Thymus (tissue), 11 donors: ENCODE measurements around the gene SNCB. TPM values are rescaled to one million over a fixed set of nuclear protein-coding genes. Genes with fewer than 3 reads are reported as not detected.

Source experiments
- DNase-seq, 9 donors: peaks; one replicate each; pipeline ENCODE4 v3.0.0-alpha.2; 2013; ENCODE audit warnings: low spot score in 9 of 9, low read depth in 6 of 9, missing footprints in 1 of 9
- H3K27ac ChIP-seq, 2 donors: one replicate each; pipeline ENCODE4 v1.5.1; 2013; ENCODE audit warnings: control low read depth in 1 of 2, low read depth in 1 of 2, low read length in 1 of 2, mild to moderate bottlenecking in 1 of 2, moderate library complexity in 1 of 2
- H3K27me3 ChIP-seq, 2 donors: one replicate each; pipeline ENCODE4 v1.5.1; 2013; ENCODE audit warnings: low read length in 1 of 2; ENCODE audit not compliant: control insufficient read depth in 2 of 2, insufficient read depth in 1 of 2
- H3K36me3 ChIP-seq, 2 donors: one replicate each; pipeline ENCODE4 v1.5.1; 2013; ENCODE audit warnings: low read length in 1 of 2, mild to moderate bottlenecking in 1 of 2, moderate library complexity in 1 of 2; ENCODE audit not compliant: control insufficient read depth in 2 of 2, insufficient read depth in 2 of 2
- H3K4me1 ChIP-seq, 2 donors: one replicate each; pipeline ENCODE4 v1.5.1; 2013; ENCODE audit warnings: low read length in 2 of 2; ENCODE audit not compliant: control insufficient read depth in 2 of 2, insufficient read depth in 2 of 2
- H3K4me3 ChIP-seq, 2 donors: one replicate each; pipeline ENCODE4 v1.5.1; 2013; ENCODE audit warnings: low read length in 2 of 2, control low read depth in 1 of 2, mild to moderate bottlenecking in 1 of 2
- H3K9me3 ChIP-seq, 2 donors: one replicate each; pipeline ENCODE4 v1.5.1; 2013; ENCODE audit warnings: low read length in 1 of 2, mild to moderate bottlenecking in 1 of 2; ENCODE audit not compliant: control insufficient read depth in 2 of 2, insufficient read depth in 1 of 2
- WGBS: extraction: QIAGEN DNeasy Blood & Tissue Kit; methylation state at CpG from one replicate; pipeline ENCODE4 v1.1.7; 2013; 5-methylcytosine and 5-hydroxymethylcytosine counted together
- polyA plus RNA-seq: library from polyadenylated mRNA; stranded (reverse); fragments of 200-250 nt; gene quantifications from one replicate; pipeline ENCODE4 v1.2.3, GENCODE V29; 2013
- total RNA-seq: library from RNA; stranded (reverse); fragments of 120-200 nt; gene quantifications from one replicate; pipeline ENCODE4 v1.2.4, GENCODE V29; 2013
- donor health status: healthy.

Gene SNCB
- total and polyA plus RNA-seq, 2 donors, result 0.05 to 0.21 TPM

GRCh38 chr5:176612008-176612407 lies 18.3 kb downstream of the SNCB start:
- peaks cover 3 to 13% of the 10 kb centered on the region in 2 donors for H3K4me1 ChIP-seq
- H3K27ac ChIP-seq, result no peak overlapping the region
- peaks cover 0 to 2% of the 10 kb centered on the region in 2 donors for H3K9me3 ChIP-seq
- WGBS, result 94% methylated on average over 6 of the region's 6 CpGs
- DNase-seq, result no peak
- H3K4me3 ChIP-seq, result no peak overlapping the region
- H3K36me3 ChIP-seq, result no peaks in the 10 kb centered on the region
- H3K27me3 ChIP-seq, result peaks cover 31 to 81% of the 10 kb centered on the region in 2 donors

GRCh38 chr5:176611435-176611834 lies 18.9 kb downstream of the SNCB start:
- H3K27me3 ChIP-seq, result peaks cover 31 to 78% of the 10 kb centered on the region in 2 donors
- no peak overlapping the region for H3K4me3 ChIP-seq
- no peaks in the 10 kb centered on the region for H3K36me3 ChIP-seq
- no peak overlapping the region for H3K27ac ChIP-seq
- peak in 7 of 9 donors; percentile 31 to 71 (median 47) for DNase-seq
- 14% methylated on average over 10 of the region's 10 CpGs for WGBS
- H3K4me1 ChIP-seq, result peaks cover 3 to 13% of the 10 kb centered on the region in 2 donors
- peaks cover 0 to 2% of the 10 kb centered on the region in 2 donors for H3K9me3 ChIP-seq

DNA sequence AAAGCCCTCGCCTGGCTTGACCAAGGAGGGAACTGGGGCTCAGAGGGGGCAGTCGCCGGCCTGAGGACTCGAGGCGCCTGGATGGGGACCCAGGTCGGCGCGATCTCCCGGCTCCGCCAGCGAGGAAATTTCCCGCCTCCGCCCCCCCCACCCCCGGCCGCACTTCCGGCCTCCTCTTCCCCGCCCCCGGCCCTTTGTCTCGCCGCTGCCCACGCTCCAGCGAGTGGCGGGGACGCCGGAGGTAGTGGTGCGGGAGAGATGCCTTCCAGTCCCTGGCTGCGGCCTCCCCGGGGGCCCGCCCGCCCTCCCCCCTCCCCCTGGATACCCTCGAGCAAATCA lies 19.9 kb downstream of the SNCB start:
- 4% methylated on average over 31 of the region's 31 CpGs for WGBS
- H3K9me3 ChIP-seq, result peaks cover 0 to 2% of the 10 kb centered on the region in 2 donors
- no peak overlapping the region for H3K27ac ChIP-seq
- H3K4me1 ChIP-seq, result peaks cover 3 to 13% of the 10 kb centered on the region in 2 donors
- no peak for DNase-seq
- peak overlapping the region; percentile 37 to 55 for H3K4me3 ChIP-seq
- H3K27me3 ChIP-seq, result peaks cover 31 to 76% of the 10 kb centered on the region in 2 donors
- H3K36me3 ChIP-seq, result no peaks in the 10 kb centered on the region

DNA sequence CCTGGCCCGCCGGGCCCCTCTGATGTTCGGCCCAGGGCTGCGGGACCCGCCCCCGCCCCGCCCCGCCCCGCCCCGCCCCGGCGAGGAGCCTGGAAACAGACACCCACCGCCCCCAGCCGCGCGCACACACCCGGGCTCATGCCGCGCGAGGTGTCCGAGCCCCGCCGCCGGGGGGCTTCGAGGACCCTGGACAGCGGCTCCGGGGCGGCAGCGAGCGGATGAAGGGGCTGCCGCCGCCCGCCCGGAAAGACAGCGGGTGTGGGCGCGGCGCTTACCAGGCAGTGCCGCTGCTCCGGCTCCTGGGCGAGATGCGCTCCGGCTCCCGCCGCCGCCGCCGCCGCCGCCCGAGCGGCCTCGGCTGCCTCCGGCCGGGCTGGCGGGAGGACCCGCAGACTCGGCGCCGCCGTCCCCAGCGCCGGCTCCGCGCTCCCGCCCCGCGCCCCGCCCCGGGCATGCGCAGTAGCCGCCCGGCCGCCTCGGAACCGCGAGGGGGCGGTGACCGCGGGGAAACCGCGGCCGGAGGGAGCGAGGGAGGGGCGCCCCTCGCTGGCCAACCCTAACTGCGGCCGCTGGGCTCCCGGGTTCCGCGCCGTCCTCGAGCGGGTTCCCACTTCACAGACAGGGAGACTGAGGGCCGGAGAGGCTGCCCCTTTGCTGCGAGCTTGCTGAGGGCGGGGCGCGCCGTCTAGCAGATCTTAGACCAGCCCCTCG lies 20.5 kb downstream of the SNCB start, which contains the start of gene GPRIN1:
Gene GPRIN1 (minus strand): TSS at position 433 of the 711 bp plus-strand sequence. CDS start 10,322 bp downstream, outside the sequence.
- Histone ChIP-seq H3K27ac (no peak within 1 kb of the TSS), H3K36me3 (no peaks in the 10 kb centered on the region), H3K4me1 (peaks cover 3 to 13% of the 10 kb centered on the region in 2 donors), H3K9me3 (peaks cover 0 to 2% of the 10 kb centered on the region in 2 donors), H3K4me3 (peak within 1 kb of the TSS; percentile 37 to 55), H3K27me3 (peaks cover 31 to 76% of the 10 kb centered on the region in 2 donors)
- WGBS, result under 1% methylated on average over 101 of the region's 101 CpGs
- peak in 3 of 9 donors; percentile 33 to 52 (median 43) for DNase-seq

GRCh38 chr5:176608937-176609723 lies 21.2 kb downstream of the SNCB start:
- peaks cover 3 to 13% of the 10 kb centered on the region in 2 donors for H3K4me1 ChIP-seq
- 37% methylated on average over 46 of the region's 46 CpGs for WGBS
- H3K4me3 ChIP-seq, result peak overlapping the region in 1 of 2 donors; percentile 55
- no peak overlapping the region for H3K27ac ChIP-seq
- H3K36me3 ChIP-seq, result no peaks in the 10 kb centered on the region
- no peak for DNase-seq
- peaks cover 31 to 77% of the 10 kb centered on the region in 2 donors for H3K27me3 ChIP-seq
- H3K9me3 ChIP-seq, result peaks cover 0 to 2% of the 10 kb centered on the region in 2 donors

GRCh38 chr5:176608142-176608705 lies 22.1 kb downstream of the SNCB start:
- peaks cover 28 to 75% of the 10 kb centered on the region in 2 donors for H3K27me3 ChIP-seq
- peaks cover 3 to 13% of the 10 kb centered on the region in 2 donors for H3K4me1 ChIP-seq
- no peak overlapping the region for H3K4me3 ChIP-seq
- no peak overlapping the region for H3K27ac ChIP-seq
- WGBS, result 91% methylated on average over 4 of the region's 4 CpGs
- DNase-seq, result no peak
- no peaks in the 10 kb centered on the region for H3K36me3 ChIP-seq
- peaks cover 0 to 2% of the 10 kb centered on the region in 2 donors for H3K9me3 ChIP-seq

- DNase-seq, result no peak
- H3K9me3 ChIP-seq, result peaks cover 0 to 2% of the 10 kb centered on the region in 2 donors
- 98% methylated on average over 3 of the region's 3 CpGs for WGBS
Observed at GRCh38 chr5:176606875-176607274, 23.5 kb downstream of the SNCB start.

GRCh38 chr5:176606032-176606431 lies 24.3 kb downstream of the SNCB start:
- peaks cover 3 to 13% of the 10 kb centered on the region in 2 donors for H3K4me1 ChIP-seq
- peaks cover 27 to 68% of the 10 kb centered on the region in 2 donors for H3K27me3 ChIP-seq
- peaks cover 0 to 2% of the 10 kb centered on the region in 2 donors for H3K9me3 ChIP-seq
- no peak for DNase-seq
- no peak overlapping the region for H3K4me3 ChIP-seq
- H3K36me3 ChIP-seq, result no peaks in the 10 kb centered on the region
- WGBS, result 72% methylated on average over 3 of the region's 3 CpGs
- no peak overlapping the region for H3K27ac ChIP-seq

More at GRCh38 chr5:176606875-176607274, 23.5 kb downstream of the SNCB start:
- no peak overlapping the region for H3K27ac ChIP-seq
- no peaks in the 10 kb centered on the region for H3K36me3 ChIP-seq
- H3K27me3 ChIP-seq, result peaks cover 28 to 70% of the 10 kb centered on the region in 2 donors
- peaks cover 3 to 13% of the 10 kb centered on the region in 2 donors for H3K4me1 ChIP-seq
- H3K4me3 ChIP-seq, result no peak overlapping the region
